Fibroblast of skin of right quadriceps (primary cell): ENCODE measurements around the gene UTS2R.
"Not testable (repeated sequence)": the region's sequence is repeated elsewhere in the genome, so short reads cannot be mapped to it uniquely, and the experiment has no call there.

ENCODE experiments used
- DNase-seq: peaks from one replicate; pipeline ENCODE4 v3.0.0-alpha.2; 2013

The UTS2R gene

GRCh38 chr17:82334622-82335394 is 36.8 kb upstream of the UTS2R start:
- no peak for DNase-seq

GRCh38 chr17:82338858-82339633 is 32.5 kb upstream of the UTS2R start:
- DNase-seq, result peak; percentile 78

GRCh38 chr17:82339634-82340580 is 31.7 kb upstream of the UTS2R start:
- DNase-seq, result no peak

- DNase-seq, result no peak
Observed at GRCh38 chr17:82342361-82343079, 29.0 kb upstream of the UTS2R start.

- DNase-seq, result no peak
Observed at GRCh38 chr17:82343560-82343959, 28.0 kb upstream of the UTS2R start.

GRCh38 chr17:82344175-82344907 is 27.2 kb upstream of the UTS2R start:
- DNase-seq, result no peak

- no peak for DNase-seq
Observed at GRCh38 chr17:82345151-82345976, 26.2 kb upstream of the UTS2R start.

GRCh38 chr17:82346342-82347300 is 24.9 kb upstream of the UTS2R start:
- DNase-seq, result no peak

- DNase-seq, result not testable (repeated sequence)
Observed at GRCh38 chr17:82347994-82348393, 23.6 kb upstream of the UTS2R start.

GRCh38 chr17:82348434-82348833 is 23.1 kb upstream of the UTS2R start:
- DNase-seq, result no peak

- DNase-seq, result no peak
Observed at GRCh38 chr17:82348866-82349265, 22.7 kb upstream of the UTS2R start.

GRCh38 chr17:82349287-82349701 is 22.3 kb upstream of the UTS2R start:
- peak; percentile 77 for DNase-seq

GRCh38 chr17:82350182-82351030 is 21.2 kb upstream of the UTS2R start:
- DNase-seq, result no peak

- DNase-seq, result no peak
Observed at GRCh38 chr17:82351254-82351712, 20.3 kb upstream of the UTS2R start.

- DNase-seq, result peak; percentile 73
Observed at GRCh38 chr17:82351713-82352488, 19.7 kb upstream of the UTS2R start.

- no peak for DNase-seq
Observed at GRCh38 chr17:82353484-82353883, 18.1 kb upstream of the UTS2R start.

- no peak for DNase-seq
Observed at GRCh38 chr17:82354804-82355308, 16.7 kb upstream of the UTS2R start.
